GM23338 (cell line): ENCODE results near the gene SLC16A2. TPM values are rescaled to one million over a fixed set of nuclear protein-coding genes. Genes with fewer than 3 reads are reported as not detected.

Source experiments
- ATAC-seq: fragments of 200-7000 bp; cut with Tn5 transposase; 3 replicates; pipeline ENCODE4 v1.9.1; 2020
- DNase-seq: peaks from one replicate; pipeline ENCODE4 v3.0.0-alpha.2; 2015; ENCODE audit warnings: low spot score
- H2AFZ ChIP-seq: fragments of 200-600 bp; sonication (generic); 2 replicates; pipeline ENCODE4 v1.8.0; 2016; ENCODE audit warnings: antibody characterized with exemption, mild to moderate bottlenecking, moderate library complexity
- H3F3A ChIP-seq: fragments of 200-600 bp; sonication (generic); replicated peaks from 2 replicates; pipeline ENCODE4 v1.8.0; 2017; ENCODE audit warnings: antibody characterized with exemption, mixed run types, low read depth
- H3K27ac ChIP-seq: fragments of 200-600 bp; sonication (generic); 2 replicates; pipeline ENCODE4 v1.6.1; 2016; ENCODE audit warnings: low read depth
- H3K27me3 ChIP-seq: fragments of 200-600 bp; sonication (generic); 2 replicates; pipeline ENCODE4 v1.8.0; 2016; ENCODE audit warnings: mild to moderate bottlenecking, mixed run types, moderate library complexity; ENCODE audit not compliant: insufficient read depth
- H3K36me3 ChIP-seq: fragments of 200-600 bp; sonication (generic); 2 replicates; pipeline ENCODE4 v1.8.0; 2016; ENCODE audit warnings: mild to moderate bottlenecking; ENCODE audit not compliant: insufficient read depth
- H3K4me1 ChIP-seq: fragments of 200-600 bp; sonication (generic); 2 replicates; pipeline ENCODE4 v1.8.0; 2016; ENCODE audit warnings: mild to moderate bottlenecking, moderate library complexity; ENCODE audit not compliant: insufficient read depth
- H3K4me2 ChIP-seq: fragments of 200-600 bp; sonication (generic); 2 replicates; pipeline ENCODE4 v1.7.1; 2017; ENCODE audit warnings: mixed run types
- H3K4me3 ChIP-seq: fragments of 200-600 bp; sonication (generic); 2 replicates; pipeline ENCODE4 v1.6.1; 2016; ENCODE audit warnings: mixed run types
- H3K79me2 ChIP-seq: fragments of 200-600 bp; sonication (generic); replicated peaks from 2 replicates; pipeline ENCODE4 v1.8.0; 2017; ENCODE audit warnings: mild to moderate bottlenecking; ENCODE audit not compliant: insufficient read depth
- H3K9me2 ChIP-seq: fragments of 200-600 bp; sonication (generic); 2 replicates; pipeline ENCODE4 v1.8.0; 2017; ENCODE audit not compliant: insufficient read depth
- H4K20me1 ChIP-seq: fragments of 200-600 bp; sonication (generic); replicated peaks from 2 replicates; pipeline ENCODE4 v1.8.0; 2017; ENCODE audit warnings: mild to moderate bottlenecking; ENCODE audit not compliant: insufficient read depth
- H3K27ac Mint-ChIP-seq: 2 replicates; pipeline ENCODE4 v1.8.0; 2020; ENCODE audit warnings: inconsistent platforms, mild to moderate bottlenecking, moderate library complexity, mixed read lengths
- H3K27me3 Mint-ChIP-seq: 3 replicates; pipeline ENCODE4 v1.8.0; 2022; ENCODE audit warnings: low read depth, mild to moderate bottlenecking, moderate library complexity, mixed read lengths, inconsistent platforms; ENCODE audit not compliant: insufficient read depth, poor library complexity
- H3K36me3 Mint-ChIP-seq: 3 replicates; pipeline ENCODE4 v1.8.0; 2021; ENCODE audit warnings: low read depth, mild to moderate bottlenecking, inconsistent platforms, moderate library complexity, mixed read lengths
- H3K4me1 Mint-ChIP-seq: 3 replicates; pipeline ENCODE4 v1.8.0; 2020; ENCODE audit warnings: mild to moderate bottlenecking, inconsistent platforms, mixed read lengths
- H3K4me3 Mint-ChIP-seq: 3 replicates; pipeline ENCODE4 v1.8.0; 2021; ENCODE audit warnings: moderate library complexity, mild to moderate bottlenecking, inconsistent platforms, mixed read lengths
- H3K9me3 Mint-ChIP-seq: 3 replicates; pipeline ENCODE4 v1.8.0; 2020; ENCODE audit warnings: moderate library complexity, mild to moderate bottlenecking, inconsistent platforms, mixed read lengths
- CREB1 ChIP-seq: fragments of 250-450 bp; sonication (Bioruptor Pico); IDR thresholded peaks from 2 replicates; pipeline ENCODE4 v1.5.0; 2020; ENCODE audit warnings: low read depth, mild to moderate bottlenecking, moderate library complexity
- CTCF ChIP-seq, 2 experiments: fragments of 200-600 bp in 1 of 2; sonication (generic) in 1 of 2; conservative IDR thresholded peaks; 2 replicates each; pipeline versions ENCODE4 v1.5.1 to v1.6.1; 2016 to 2017; ENCODE audit warnings: antibody characterized with exemption in 2 of 2, low read depth in 2 of 2, mild to moderate bottlenecking in 2 of 2, moderate library complexity in 1 of 2
- ETS1 ChIP-seq: IDR thresholded peaks from 2 replicates; pipeline ENCODE4 v1.6.1; 2016; ENCODE audit warnings: antibody characterized with exemption
- EZH2 ChIP-seq: fragments of 200-600 bp; sonication (generic); IDR thresholded peaks from one replicate; pipeline ENCODE4 v1.8.0; 2017; ENCODE audit warnings: antibody characterized with exemption, mild to moderate bottlenecking, low read depth; ENCODE audit not compliant: unreplicated experiment
- EZH2phosphoT487 ChIP-seq: fragments of 200-600 bp; sonication (generic); IDR thresholded peaks from one replicate; pipeline ENCODE4 v1.8.1; 2018; ENCODE audit warnings: antibody characterized with exemption; ENCODE audit not compliant: unreplicated experiment
- JUNB ChIP-seq: IDR thresholded peaks from one replicate; pipeline ENCODE4 v1.6.1; 2016; ENCODE audit warnings: antibody characterized with exemption; ENCODE audit not compliant: unreplicated experiment
- NANOG ChIP-seq: IDR thresholded peaks from 2 replicates; pipeline ENCODE4 v1.6.1; 2016; ENCODE audit warnings: antibody characterized with exemption, borderline replicate concordance
- REST ChIP-seq: IDR thresholded peaks from one replicate; pipeline ENCODE4 v1.6.1; 2018; ENCODE audit warnings: antibody characterized with exemption; ENCODE audit not compliant: unreplicated experiment
- STAT1 ChIP-seq: IDR thresholded peaks from one replicate; pipeline ENCODE4 v1.6.1; 2016; ENCODE audit warnings: antibody characterized with exemption; ENCODE audit not compliant: unreplicated experiment
- polyA plus RNA-seq: library from polyadenylated mRNA; unstranded; fragments of >200 nt; fragmentation: Nextera tagmentation; extraction: Ambion mirVana; gene quantifications from 2 replicates; pipeline ENCODE4 v1.2.1, GENCODE V29; 2016
- total RNA-seq: library from RNA; depleted of rRNA; stranded (reverse); fragments of >200 nt; shearing (Covaris generic); gene quantifications from 2 replicates; pipeline ENCODE4 v1.2.3, GENCODE V29; 2014

SLC16A2 gene
- total and polyA plus RNA-seq, 2 experiments from 2014 or later: 11.1 to 27.9 TPM

- H4K20me1 ChIP-seq: no peaks in the 10 kb centered on the region
- H3K9me3 Mint-ChIP-seq: peaks cover 8% of the 10 kb centered on the region; the same call in 2 of the 3 replicates
- no peak overlapping the region for H3K4me3 Mint-ChIP-seq
These were observed 90.4 kb downstream of the SLC16A2 start for GRCh38 chrX:74511704-74512103.

More at GRCh38 chrX:74511704-74512103, 90.4 kb downstream of the SLC16A2 start:
- no peaks in the 10 kb centered on the region for H3K9me2 ChIP-seq
- ATAC-seq (no peak), DNase-seq (no peak)
- Mint-ChIP-seq H3K27me3 (peaks cover 2% of the 10 kb centered on the region), H3K36me3 (peaks cover 3% of the 10 kb centered on the region; the same call in 2 of the 3 replicates), H3K27ac (no peak overlapping the region), H3K4me1 (peaks cover 11% of the 10 kb centered on the region)
- H3K4me1 ChIP-seq: peaks cover 10% of the 10 kb centered on the region
- H2AFZ ChIP-seq: no peak overlapping the region
- no peaks in the 10 kb centered on the region for H3F3A ChIP-seq
- H3K27me3 ChIP-seq: no peaks in the 10 kb centered on the region
- H3K4me2 ChIP-seq: no peak overlapping the region
- H3K79me2 ChIP-seq: no peaks in the 10 kb centered on the region
- H3K27ac ChIP-seq: no peak overlapping the region
- TF ChIP-seq NANOG (no peak), ETS1 (no peak), STAT1 (no peak), JUNB (no peak), CTCF (conservative IDR thresholded peaks at IDR 0.05; ENCODE audit: low read depth in 2 of 2) (no peak), REST (no peak), CREB1 (CRISPR knock-in tag) (no peak), EZH2phosphoT487 (no peak), EZH2 (no peak)
- H3K36me3 ChIP-seq: no peaks in the 10 kb centered on the region
- H3K4me3 ChIP-seq: no peak overlapping the region
